Stimulated activated CD4-positive, alpha-beta T cell treated with anti-CD3 and anti-CD28 coated beads, TNF-alpha, amount 100 ng/mL, for 24 hours (primary cell): ENCODE measurements around the gene YWHAE.
"Not testable (repeated sequence)": the region's sequence is repeated elsewhere in the genome, so short reads cannot be mapped to it uniquely, and the experiment has no call there.

Source experiments
- DNase-seq, 3 experiments: peaks; one replicate each; pipeline ENCODE4 v3.0.0-alpha.2; 2020; ENCODE audit warnings: low read depth in 3 of 3

YWHAE gene

DNA sequence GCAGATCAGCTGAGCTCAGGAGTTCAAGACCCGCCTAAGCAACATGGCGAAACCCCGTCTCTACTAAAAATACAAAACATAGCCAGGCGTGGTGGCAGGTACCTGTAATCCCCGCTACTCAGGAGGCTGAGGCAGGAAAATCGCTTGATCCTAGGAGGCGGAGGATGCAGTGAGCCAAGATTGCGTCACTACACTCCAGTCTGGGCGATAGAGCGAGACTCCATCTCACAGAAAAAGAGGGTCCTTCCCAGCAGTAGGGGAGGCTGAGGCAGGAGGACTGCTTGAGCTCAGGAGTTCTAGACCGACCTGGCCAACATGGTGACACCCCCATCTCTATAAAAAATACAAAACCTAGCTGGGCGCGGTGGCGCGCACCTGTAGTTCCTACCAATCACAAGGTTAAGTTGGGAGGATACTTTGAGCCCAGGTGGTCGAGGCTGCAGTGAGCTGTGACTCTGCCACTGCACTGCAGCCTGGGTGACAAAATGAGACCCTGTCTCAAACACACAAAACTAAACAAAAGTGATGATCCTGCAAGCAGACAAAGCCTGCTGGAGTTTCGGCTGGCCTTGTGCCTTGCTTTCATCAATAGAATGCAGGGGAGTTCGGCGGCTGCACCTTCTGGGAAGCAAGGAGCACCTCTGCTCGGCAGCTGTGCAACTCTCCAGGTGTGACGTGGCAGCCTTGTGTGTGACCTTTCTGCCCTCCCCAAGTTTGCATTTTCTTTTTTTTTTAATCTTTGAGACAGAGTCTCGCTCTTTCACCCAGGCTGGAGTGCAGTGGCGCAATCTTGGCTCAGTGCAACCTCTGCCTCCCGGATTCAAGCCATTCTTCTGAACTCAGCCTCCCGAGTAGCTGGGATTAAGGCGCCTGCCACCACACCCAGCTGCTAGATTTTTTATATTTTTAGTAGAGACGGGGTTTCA lies 12.4 kb upstream of the YWHAE start:
- DNase-seq = no peak

DNA sequence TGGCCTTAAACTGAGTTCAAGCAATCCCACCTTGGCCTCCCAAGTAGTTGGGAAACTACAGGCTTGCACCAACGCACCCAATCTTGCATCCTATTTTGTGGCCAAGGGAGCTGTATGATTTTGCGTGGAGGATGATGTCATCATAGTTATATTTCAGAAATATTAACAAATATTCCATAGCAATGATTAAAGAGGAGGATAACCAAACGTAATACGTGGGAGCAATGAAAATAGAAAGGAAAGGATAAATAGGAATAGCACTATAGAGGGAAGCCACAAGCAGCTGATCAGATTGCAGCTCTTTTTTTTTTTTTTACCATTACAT lies 2.2 kb upstream of the YWHAE start:
- no peak for DNase-seq

DNA sequence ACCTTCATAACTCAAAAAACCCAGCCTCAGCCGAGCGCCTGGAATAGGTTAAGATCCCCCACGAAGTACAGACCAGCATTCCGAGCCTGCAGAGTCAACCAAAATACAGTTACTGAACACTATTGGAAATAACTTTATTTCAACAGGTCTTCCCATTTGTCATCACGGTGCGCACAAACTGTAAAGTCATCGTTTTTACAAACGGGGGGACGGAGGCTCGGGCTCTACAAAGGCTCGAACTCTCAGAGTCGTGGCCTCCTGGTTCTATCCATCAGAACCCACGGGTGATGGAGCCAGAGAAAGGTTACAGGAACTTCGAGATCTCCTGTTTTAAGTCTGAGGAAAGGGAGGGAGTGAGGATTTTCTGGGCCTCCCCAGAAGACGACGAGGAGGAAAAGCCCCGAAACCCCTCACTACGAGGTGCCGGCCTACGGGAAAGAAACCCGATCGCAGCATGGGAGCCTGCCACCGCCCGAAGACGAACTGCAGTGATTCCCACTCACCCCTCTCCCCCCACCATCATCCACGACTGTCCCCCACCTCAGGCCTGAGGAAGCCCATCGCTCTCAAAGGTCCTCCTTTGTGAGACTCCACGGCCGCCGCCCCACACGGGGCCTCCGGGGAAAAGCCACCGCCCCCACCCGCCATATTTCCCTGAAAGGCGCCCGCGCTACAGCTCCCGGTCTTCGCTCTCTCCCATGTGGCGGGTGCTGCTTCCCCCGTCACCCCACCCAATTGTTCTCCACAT lies 917 bp downstream of the YWHAE start:
- DNase-seq = peak in 1 of 3 experiments; percentile 10

DNA sequence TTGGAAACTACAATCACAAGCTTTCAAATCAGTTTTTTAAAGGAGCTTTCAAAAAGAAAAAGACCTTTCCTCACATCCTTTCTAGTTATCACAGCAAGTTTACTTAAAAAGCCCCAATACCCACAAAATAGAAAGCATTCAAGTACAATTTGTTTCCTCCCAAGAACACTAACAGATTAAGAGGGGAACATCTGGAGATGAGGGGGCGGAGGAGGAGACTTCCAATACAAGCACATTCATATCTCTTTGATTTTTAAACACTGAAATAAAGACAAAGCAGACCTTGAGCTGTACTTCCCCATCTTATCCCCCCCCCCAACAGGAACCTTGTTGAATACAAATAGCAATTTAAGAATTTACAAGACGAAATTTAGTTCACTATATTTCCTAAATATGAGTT lies 2.0 kb downstream of the YWHAE start:
- no peak for DNase-seq

DNA sequence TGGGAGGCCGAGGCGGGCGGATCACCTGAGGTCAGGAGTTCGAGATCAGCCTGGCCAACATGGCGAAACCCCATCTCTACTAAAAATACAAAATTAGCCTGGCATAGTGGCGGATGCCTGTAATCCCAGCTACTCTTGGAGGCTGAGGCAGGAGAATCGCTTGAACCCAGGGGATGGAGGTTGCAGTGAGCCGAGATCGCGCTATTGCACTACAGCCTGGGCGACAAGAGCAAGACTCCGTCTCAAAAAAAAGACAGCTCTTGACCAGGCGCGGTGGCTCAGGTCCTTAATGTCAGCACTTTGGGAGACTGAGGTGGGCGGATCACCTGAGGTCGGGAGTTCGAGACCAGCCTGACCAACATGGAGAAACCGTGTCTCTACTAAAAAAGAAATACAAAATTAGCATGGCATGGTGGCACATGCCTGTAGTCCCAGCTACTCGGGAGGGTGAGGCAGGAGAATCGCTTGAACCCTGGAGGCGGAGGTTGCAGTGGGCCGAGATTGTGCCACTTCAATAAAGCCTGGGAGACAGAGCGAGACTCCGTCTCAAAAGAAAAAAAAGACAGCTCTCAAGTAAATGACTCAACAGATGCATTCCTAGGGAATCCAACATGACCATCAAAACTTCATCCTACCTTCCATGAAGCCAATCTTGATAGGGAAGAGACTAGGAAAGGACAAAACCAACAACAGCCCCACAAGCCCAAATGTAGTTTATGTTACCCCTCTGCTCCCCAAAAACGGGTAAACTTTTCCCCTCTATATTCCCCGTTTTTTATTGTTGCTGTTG lies 4.0 kb downstream of the YWHAE start:
- DNase-seq = not testable (repeated sequence)

DNA sequence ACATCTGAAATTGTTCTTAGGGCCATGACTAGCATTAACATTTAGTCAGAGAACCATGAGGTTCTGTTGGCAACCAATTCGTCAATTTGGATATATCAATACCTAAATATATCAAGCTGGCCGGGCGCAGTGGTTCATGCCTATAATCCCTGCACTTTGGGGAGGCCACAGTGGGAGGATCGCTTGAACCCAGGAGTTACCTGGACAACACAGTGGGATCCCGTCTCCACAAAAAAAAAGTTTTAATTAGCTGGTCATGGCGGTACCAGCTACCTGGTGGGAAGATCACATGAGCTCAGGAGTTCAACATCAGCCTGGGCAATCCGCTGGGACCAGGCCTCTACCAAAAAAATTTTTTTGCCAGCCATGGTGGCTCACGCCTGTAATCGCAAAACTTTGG lies 8.4 kb downstream of the YWHAE start:
- no peak for DNase-seq

DNA sequence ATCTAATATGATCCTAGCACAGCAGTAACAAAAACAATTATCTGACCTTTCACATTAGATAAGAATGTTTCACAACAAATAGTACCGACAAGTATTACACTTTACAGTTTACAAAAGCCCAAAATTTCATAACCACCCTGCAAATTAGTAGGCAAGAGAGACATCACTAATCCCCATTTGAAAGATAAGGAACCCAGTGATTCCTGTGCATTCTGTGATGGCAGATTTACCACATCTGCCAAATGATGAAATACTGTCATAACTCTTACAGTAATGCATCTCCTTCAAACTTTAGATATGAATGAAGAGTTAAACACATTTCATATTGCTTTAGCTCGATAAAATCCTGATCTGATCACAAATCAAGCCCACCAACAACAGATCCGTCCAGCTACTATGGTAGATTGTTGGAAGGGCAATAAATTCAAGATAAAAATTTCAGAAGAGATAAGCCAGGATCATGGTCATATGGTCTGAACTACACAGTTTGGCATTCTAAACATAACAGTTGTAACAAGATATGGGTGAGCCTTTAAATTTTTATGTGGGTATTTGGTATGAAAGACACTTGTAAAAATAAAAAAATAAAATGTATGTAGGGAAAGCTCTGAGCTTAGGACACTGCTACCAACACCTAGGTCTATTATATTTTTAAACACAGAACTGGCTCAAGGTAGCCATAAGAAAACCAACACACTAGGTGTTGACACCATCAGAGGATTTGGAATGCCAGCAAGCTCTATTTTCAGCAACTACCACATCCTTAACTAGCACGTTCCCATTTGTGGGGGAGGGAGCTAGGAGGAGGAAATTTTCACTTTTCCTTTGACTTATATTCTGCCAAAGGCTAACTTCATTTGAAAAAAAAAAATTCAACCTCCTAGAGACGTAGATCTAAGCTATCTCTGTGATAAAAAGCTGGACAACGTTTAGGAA lies 9.3 kb downstream of the YWHAE start:
- no peak for DNase-seq

DNA sequence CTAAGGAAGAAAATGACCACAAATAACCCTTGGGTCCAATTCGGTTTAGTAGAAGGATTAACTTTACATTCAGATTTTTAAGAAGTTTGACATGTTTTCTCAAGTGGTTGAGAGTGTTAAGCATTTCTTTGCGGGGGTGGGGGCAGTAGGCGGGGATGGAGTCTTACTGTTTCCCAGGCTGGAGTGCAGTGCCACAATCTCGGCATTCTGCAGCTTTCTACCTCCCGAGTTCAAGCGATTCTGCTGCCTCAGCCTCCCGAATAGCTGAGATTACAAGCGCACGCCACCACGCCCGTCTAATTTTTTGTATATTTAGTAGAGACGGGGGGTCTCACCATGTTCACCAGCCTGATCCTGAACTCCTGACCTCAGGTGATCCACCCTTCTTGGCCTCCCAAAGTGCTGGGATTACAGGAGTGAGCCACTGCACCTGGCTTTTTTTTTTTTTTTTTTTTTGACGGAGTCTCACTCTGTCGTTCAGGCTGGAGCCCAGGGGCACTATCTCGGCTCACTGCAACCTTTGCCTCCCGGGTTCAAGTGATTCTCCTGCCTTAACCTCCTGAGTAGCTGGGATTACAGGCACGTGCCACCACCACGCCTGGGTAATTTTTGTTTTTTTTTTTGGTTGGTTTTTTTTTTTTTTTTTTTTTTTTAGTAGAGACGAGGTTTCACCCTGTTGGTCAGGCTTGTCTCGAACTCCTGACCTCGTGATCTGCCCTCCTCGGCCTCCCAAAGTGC lies 12.4 kb downstream of the YWHAE start:
- not testable (repeated sequence) for DNase-seq

DNA sequence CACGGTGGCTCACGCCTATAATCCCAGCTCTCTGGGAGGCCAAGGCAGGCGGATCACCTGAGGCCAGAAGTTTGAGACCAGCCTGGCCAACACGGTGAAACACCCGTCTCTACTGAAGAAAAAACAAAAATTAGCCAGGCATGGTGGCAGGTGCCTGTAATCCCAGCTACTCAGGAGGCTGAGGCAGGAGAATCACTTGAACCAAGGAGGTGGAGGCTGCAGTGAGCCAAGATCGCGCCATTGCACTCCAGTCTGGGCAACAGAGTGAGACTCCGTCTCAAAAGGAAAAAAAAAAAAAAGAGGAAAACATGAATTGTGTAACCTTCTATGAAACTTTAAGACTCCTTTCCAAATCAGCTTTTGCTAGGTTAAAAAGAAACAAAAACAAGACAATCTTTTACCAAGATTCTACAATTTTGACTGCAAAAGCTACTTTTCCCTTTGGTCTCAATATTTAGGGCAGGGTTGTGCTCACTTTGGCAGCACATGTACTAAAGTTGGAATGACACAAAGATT lies 13.3 kb downstream of the YWHAE start:
- DNase-seq = not testable (repeated sequence)

DNA sequence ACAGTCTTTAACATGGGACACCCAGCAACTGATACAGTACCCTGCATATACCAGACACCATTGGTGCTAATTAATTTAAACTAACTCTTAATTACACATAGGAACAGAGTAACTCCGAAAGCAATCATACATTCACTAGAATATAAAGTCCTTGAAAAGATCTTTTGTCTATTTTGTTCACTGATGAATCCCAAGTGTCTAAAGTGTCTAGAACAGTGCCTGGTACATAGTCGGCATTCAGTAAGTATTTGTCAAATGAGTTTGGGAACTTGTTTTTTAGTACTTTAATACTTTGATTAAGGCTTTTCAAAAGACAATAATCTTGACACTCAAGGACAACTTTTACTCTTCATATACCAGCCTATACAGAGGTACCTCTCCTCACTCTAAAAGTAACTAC lies 13.8 kb downstream of the YWHAE start:
- DNase-seq = no peak

DNA sequence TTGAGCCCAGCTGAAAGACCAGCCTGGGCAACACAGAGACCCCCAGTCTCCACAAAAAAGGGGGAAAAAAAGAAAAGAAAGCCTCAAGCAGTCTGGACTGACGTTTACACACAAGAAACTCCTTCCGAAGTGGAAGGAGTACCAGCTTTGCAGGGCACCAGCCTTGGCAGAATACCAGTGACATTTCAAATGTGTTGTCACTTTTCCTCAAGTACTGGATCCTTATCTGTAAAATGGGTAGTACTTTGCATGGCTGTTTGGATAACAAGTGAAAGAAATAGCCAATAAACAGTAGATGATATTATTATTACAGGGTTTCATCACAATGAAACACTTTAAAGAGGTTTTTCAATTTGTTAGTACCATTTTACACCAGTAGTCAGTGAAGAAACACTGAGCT lies 14.2 kb downstream of the YWHAE start:
- DNase-seq = no peak

DNA sequence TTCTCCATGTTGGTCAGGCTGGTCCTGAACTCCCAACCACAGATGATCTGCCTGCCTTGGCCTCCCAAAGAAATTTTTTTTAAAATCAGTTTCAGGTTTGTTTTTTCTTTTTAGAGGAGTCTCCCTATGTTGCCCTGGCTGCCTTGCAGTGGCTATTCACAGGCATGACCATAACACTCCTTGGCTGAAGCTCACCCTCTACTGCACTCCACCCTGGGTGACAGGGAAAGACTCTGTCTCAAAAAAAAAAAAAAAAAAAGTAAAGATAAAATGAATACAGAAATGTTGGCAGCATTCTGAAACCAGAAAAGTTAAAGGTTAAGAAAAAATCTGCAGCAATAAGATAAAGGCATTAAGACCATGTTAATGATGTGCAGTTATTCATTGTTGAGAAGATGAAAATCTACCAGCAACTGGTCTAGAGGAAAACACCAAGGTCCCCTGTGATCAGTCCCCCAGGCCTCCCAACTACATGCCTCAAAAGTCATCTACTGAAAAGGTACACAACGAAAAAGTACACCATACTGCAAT lies 15.1 kb downstream of the YWHAE start:
- DNase-seq = no peak

DNA sequence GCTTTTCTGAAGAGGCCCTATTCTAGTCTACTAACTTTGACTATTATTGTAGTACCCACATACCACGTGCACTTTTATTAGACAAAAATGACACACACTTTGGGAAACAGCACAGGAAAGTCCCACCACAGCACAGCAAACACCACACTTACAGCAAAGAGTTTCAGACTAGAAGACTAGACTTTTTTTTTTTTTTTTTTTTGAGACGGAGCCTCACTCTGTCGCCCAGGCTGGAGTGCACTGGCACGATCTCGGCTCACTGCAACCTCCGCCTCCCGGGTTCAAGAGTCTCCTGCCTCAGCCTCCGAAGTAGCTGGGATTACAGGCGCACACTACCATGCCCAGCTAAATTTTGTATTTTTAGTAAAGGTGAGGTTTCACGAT lies 20.1 kb downstream of the YWHAE start:
- no peak for DNase-seq

DNA sequence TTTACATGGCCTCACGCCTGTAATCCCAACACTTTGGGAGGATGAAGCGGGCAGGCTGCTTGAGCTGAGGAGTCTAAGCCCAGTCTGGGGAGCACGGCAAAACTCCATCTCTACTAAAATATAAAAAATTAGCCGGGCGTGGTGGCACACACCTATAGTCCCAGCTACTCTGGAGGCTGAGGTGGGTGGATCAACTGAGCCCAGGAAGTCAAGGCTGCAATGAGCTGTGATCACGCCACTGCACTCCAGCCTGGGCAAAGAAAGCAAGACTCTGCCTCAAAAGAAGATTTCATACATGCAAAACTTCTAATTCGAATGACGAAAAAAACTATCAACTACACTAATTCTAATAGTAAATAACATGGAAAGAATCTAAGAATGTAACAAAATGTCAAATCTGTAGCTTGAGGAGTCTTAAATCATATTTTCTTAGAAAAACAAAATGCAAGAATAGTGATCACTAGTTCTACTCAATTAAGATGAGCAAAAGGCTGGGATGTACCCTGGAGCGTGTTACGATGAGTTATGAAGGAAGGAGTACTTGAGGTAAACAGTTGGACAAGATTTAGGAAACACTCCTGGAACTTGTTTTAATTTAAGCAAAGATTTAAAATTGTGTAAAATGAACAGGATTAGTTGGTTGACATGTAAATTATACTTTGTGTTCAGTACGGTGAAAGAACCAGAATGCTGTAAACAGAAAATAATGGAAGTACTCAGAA lies 20.7 kb downstream of the YWHAE start:
- no peak for DNase-seq

DNA sequence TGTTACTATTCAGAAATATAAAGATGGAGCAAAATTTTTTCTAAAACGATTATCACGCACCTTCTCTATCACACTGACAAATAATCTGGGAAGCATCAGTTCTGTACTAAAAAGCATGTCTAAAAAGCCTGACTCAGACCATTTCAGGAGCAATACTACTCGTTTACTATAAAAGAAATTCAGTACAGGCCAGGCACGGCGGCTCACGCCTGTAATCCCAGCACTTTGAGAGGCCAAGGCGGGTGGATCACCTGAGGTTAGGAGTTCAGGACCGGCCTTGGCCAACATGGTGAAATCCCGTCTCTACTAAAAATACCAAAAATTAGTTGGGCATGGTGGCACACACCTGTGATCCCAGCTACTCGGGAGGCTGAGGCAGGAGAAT lies 21.6 kb downstream of the YWHAE start:
- DNase-seq = not testable (repeated sequence)

DNA sequence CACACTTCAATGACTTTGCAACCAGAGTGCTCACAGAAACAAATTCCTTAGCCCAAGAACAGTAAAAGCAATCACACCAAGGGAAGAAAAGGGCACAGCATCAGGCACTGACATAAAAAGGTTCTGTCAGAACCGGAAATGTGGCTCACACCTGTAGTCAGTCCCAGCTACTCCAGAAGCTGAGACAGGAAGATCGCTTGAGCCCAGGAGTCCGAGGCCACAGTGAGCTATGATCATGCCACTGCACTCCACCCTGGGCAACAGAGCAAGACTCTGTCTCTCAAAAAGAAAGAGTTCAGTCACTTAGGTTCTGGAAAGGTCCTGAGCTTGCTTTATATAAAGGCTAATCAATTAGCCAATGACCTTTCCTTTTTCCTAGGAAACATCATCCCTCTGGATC lies 22.7 kb downstream of the YWHAE start:
- DNase-seq = no peak

DNA sequence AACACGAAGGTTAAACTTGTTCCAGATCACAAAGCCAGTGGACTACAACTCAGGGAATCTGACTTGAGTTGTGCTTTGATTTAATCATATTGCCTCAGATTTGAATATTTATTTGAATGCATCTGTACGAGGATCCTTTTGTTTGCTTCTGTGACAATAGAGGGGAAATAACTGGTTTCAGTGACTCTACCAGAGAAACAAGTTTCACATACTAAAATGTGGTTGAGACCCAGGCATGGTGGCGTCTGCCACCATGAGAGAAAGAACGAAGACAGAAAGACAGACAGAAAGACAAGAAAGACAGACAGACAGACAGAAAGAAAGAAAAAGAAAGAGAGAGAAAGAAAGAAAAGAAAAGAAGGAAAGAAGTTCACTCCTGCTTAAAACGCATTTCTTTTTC lies 24.0 kb downstream of the YWHAE start:
- DNase-seq = no peak

DNA sequence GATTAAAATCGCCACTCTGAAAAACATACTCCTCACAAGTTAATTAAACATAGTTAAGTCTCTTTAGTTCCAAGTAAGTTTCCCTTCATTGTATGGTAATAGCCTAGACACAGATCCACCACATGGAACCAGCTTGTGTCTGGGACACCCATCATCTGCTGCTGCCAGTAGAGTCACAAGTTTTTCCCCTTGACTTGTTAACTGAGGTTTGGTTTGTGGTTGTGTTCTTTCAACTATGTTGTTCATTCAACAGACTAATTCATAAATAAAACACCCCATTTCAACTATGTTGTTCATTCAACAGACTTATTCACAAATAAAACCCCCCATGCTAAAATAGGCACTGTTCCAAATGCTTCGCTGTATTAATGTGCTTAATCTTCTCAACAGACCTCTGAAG lies 24.4 kb downstream of the YWHAE start:
- DNase-seq = no peak

DNA sequence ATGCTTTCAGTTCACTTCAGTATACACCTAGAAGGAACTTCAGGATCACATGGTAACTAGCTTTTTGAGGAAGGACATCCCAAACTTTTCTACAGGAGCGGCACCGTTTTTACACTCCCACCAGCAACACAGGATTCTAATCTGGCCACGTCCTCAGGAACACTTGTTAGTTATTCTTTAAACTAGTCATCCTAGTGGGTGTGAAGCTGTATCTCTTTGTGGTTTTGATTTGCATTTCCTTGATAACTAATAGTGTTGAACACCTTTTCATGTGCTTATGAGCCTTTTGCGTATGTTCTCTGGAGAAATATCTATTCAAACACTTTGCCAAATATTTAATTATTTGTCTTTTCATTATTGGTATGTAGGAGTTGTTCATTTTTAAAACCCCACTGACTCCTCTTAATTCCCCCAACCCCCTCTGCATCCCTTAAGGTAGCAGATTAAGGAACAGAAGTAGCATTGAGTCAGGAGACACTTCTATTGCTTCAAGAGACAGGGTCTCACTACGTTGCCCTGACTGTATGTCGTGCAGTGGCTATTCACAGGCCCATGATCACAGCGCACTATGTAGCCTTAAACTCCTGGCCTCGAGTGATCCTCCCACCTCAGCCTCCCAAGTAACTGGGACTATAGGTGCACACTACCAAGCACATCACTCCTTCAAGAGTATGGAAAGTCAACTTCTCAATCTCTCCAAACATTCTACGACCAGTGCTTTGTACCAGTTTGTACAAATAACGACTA lies 25.4 kb downstream of the YWHAE start:
- no peak for DNase-seq
